Amniotic epithelial cell (primary cell): ENCODE data around the gene CCDC69.
A peak's percentile ranks its signal among the peaks of the same experiment; 100 is the strongest.
"Not testable (repeated sequence)": the region's sequence is repeated elsewhere in the genome, so short reads cannot be mapped to it uniquely, and the experiment has no call there.

Experiments
- DNase-seq: peaks from one replicate; pipeline ENCODE4 v3.0.0-alpha.2; 2010; ENCODE audit warnings: low read depth

CCDC69 gene

DNA sequence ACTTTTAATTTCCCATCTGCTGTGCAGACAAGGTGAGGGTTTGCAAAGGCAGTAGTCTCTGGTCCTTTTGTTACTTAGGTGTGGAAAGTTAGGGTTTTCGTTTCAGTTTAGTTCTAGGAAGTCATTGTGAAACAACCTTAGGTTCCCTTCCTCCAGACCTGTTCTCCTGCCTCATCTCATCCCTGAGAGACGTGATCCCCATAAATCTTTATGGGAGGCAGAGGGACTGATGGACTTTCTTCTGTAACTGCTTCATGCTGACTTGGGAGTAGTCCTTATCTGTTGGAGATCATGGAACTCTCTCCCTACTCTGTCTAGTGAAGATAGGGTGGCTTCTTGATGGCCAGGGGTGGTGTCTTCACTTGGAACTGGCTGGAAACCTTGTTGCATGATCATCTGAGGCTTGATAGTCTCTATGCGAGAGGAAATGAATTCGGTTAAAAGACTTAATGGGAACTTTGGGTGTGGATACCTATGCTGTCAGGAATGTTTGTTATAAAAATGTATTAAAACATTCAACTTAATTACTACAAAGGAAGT, 21.9 kb upstream of the CCDC69 start:
- no peak for DNase-seq

DNA sequence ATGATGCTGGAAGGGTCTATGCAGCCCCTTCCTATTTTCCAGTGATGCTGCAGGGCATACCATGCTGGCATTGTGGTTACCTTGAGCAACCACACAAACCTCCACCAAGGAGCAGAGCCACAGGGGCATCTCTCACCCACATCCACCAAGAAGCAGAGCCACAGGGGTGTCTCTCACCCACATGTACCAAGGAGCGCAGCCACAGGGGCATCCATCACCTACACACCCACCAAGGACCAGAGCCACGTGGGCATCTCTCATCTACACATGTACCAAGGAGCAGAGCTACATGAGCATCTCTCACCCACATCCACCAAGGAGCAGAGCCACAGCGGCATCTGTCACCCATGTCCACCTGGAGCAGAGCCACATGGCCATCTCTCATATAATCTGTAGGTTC, 20.3 kb upstream of the CCDC69 start:
- DNase-seq: no peak

- no peak for DNase-seq
Observed at GRCh38 chr5:151243564-151243963, 19.7 kb upstream of the CCDC69 start.

DNA sequence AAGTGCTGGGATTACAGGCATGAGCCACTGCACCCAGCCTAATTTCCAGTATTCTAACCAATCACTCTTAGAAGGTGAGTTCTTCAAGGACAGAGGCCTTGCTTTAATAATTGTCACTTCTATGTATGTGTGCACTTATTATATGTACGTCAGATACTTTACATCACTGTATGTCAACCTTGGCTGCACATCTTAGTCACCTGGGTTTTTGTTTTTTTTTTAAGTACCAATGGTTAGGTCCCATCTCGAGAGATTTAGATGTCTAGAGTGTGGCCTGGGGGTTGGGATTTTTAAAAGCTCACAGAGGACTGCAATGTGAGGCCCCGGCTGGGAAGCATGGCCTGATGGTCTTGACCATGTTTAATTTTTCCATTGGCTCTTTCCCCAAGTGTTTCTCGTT, 19.2 kb upstream of the CCDC69 start:
- DNase-seq: no peak

GRCh38 chr5:151240924-151241635, 17.2 kb upstream of the CCDC69 start:
- no peak for DNase-seq

DNA sequence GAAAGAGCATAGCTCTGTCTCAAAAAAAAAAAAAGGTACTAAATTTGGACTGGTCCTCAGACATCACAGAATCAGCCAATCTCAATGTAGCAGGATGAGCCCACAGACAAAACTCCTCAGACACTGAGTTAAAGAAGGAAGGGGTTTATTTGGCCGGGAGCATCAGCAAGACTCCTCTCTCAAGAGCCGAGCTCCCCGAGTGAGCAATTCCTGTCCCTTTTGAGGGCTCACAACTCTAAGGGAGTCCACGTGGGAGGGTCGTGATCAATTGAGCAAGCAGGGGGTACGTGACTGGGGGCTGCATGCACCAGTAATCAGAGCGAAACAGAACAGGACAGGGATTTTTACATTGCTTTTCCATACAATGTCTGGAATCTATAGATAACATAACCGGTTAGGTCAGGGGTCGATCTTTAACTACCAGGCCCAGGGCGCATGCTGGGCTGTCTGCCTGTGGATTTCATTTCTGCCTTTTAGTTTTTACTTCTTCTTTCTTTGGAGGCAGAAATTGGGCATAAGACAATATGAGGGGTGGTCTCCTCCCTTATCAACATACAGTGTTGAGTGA, 16.5 kb upstream of the CCDC69 start:
- not testable (repeated sequence) for DNase-seq

DNA sequence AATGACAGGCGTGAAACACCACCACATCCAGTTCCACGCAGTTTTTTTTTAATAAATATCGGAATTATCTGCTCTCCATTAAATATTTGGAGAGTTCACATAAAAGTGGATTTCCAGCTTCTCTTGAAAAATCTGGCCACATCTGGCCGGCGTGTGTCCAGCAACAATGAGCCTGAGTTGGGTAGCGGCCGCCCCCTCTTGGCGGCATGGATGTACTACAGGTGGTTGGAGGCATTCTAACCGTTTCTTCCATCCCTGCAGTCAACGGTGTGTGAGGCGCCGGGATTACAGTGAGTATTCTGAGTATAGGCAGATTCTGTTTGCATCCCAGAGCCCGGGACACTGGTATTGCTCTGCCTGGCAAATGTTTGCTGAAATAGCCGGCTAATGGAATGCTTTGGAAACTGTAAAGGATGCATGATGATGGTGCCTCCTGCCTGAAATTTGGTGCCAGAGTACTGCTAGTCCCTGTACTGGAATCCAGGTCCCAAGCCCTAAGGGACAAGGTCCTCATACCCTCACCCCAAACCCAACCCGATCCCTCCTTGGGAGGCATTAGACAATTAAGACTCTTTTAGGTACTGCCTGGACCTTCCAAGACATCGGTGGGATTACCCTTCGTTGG, 15.5 kb upstream of the CCDC69 start:
- peak; percentile 63 for DNase-seq

GRCh38 chr5:151238303-151238741, 14.4 kb upstream of the CCDC69 start:
- no peak for DNase-seq

GRCh38 chr5:151237685-151238084, 13.8 kb upstream of the CCDC69 start:
- no peak for DNase-seq

- DNase-seq: no peak
Observed at GRCh38 chr5:151236888-151237287, 13.0 kb upstream of the CCDC69 start.

DNA sequence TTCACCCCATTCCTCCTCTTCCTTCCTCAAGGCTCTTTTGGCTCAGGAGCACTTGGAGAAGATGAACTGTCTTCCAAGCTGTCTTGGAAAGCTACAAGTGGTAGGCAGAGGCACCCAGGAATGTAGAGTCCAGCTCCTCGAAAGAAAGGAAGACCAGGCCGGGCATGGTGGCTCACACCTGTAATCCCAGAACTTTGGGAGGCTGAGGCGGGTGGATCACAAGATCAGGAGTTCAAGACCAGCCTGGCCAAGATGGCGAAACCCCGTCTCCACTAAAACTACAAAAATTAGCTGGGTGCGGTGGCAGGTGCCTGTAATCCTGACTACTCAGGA, 11.3 kb upstream of the CCDC69 start:
- not testable (repeated sequence) for DNase-seq

- peak; percentile 97 for DNase-seq
Observed at GRCh38 chr5:151234476-151235238, 10.8 kb upstream of the CCDC69 start.

GRCh38 chr5:151233616-151234085, 9.8 kb upstream of the CCDC69 start:
- no peak for DNase-seq

GRCh38 chr5:151231359-151231758, 7.5 kb upstream of the CCDC69 start:
- peak; percentile 72 for DNase-seq

- DNase-seq: peak; percentile 94
Observed at GRCh38 chr5:151230048-151230680, 6.3 kb upstream of the CCDC69 start.

DNA sequence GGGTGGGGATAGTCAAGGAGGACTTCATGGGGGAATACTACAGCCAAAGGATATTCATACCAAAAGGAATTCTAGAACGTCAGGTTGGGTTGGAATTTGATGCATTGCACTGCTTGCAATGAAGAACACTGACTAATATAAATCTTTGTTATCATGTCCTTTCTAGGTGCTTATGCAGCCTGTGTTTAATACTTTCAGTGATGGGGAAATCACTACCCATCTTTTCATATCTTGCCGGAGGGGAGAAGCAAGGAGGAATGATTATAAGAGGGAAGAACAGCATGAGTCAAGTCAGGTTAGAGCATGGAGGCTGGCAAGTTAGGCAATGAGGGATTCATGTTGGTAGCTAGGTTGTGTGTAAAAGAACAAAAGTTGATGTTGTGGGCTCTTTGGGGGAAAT, 5.1 kb upstream of the CCDC69 start:
- peak; percentile 87 for DNase-seq

GRCh38 chr5:151227918-151228447, 4.1 kb upstream of the CCDC69 start:
- DNase-seq: peak; percentile 71

- no peak for DNase-seq
Observed at GRCh38 chr5:151225475-151225874, 1.6 kb upstream of the CCDC69 start.

DNA sequence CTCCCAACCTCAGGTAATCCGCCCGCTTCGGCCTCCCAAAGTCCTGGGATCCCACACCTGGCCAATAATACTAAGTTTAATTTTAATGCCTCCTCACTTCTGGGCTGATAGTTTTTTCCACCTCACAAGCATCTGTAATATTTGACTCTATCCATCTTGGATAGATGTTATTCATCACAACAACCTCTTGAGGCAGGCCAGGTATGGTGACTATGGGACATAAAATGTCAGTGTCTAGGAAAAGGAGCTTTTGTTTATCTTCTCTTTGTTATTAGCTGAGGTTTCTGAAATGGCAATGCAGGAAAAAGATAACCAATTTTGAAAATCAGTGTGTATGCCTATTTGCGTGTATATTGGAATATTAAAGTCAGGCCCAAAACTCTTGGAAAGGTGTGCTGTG, 1.2 kb upstream of the CCDC69 start:
- DNase-seq: no peak

DNA sequence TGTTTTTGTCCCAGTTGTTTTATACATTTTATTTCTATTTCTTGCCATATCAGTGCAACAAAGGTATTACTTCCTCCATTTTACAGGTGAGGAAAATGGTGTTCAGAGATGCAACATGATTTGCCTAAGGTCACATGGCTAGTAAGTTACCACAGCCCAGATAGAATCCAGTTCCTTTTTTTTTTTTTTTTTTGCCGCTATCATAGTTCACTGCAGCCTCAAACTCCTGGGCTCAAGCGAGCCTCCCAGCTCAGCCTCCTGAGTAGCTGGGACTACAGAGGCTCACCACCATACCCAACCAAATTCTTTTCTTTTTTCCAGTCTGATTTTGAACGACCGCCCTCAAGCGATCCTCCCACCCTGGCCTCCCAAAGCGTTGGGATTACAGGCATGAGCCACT, 480 bp upstream of the CCDC69 start:
- no peak for DNase-seq

- DNase-seq: peak; percentile 61
Observed at GRCh38 chr5:151222790-151223446, 974 bp downstream of the CCDC69 start.
